Esophagus squamous epithelium (tissue), 4 donors: ENCODE measurements around the gene PIGU.

Source experiments
- POLR2A ChIP-seq, 4 donors: fragments of 450-650 bp; IDR thresholded peaks; one replicate each; pipeline ENCODE4 v1.6.1; 2017; ENCODE audit warnings: antibody characterized with exemption in 4 of 4, mild to moderate bottlenecking in 4 of 4, moderate library complexity in 3 of 4
- TF ChIP-seq, protein P1 (sequence below), 6 experiments: fragments of 450-650 bp in 4 of 6; fragments of 200-600 bp in 2 of 6; sonication (generic) in 2 of 6; IDR thresholded peaks; one replicate each; pipeline ENCODE4 v1.5.1; 2016 to 2019; ENCODE audit warnings: antibody characterized with exemption in 6 of 6, mild to moderate bottlenecking in 4 of 6, moderate library complexity in 4 of 6

GRCh38 chr20:34710568-34710839, 33.6 kb upstream of the PIGU start:
- TF ChIP-seq, protein P1, sequence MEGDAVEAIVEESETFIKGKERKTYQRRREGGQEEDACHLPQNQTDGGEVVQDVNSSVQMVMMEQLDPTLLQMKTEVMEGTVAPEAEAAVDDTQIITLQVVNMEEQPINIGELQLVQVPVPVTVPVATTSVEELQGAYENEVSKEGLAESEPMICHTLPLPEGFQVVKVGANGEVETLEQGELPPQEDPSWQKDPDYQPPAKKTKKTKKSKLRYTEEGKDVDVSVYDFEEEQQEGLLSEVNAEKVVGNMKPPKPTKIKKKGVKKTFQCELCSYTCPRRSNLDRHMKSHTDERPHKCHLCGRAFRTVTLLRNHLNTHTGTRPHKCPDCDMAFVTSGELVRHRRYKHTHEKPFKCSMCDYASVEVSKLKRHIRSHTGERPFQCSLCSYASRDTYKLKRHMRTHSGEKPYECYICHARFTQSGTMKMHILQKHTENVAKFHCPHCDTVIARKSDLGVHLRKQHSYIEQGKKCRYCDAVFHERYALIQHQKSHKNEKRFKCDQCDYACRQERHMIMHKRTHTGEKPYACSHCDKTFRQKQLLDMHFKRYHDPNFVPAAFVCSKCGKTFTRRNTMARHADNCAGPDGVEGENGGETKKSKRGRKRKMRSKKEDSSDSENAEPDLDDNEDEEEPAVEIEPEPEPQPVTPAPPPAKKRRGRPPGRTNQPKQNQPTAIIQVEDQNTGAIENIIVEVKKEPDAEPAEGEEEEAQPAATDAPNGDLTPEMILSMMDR (IDR thresholded peaks at IDR 0.05) = no peak
- TF ChIP-seq POLR2A (IDR thresholded peaks at IDR 0.05) = no peak
